ENCODE measurements around the gene FBLN1. TPM values are rescaled to one million over a fixed set of nuclear protein-coding genes. Genes with fewer than 3 reads are reported as not detected.
A peak's percentile ranks its signal among the peaks of the same experiment; 100 is the strongest.
"Not testable (repeated sequence)": the region's sequence is repeated elsewhere in the genome, so short reads cannot be mapped to it uniquely, and the experiment has no call there.

The FBLN1 gene
- total RNA-seq, 1 experiment from 2014 or later, result 158 TPM

DNA sequence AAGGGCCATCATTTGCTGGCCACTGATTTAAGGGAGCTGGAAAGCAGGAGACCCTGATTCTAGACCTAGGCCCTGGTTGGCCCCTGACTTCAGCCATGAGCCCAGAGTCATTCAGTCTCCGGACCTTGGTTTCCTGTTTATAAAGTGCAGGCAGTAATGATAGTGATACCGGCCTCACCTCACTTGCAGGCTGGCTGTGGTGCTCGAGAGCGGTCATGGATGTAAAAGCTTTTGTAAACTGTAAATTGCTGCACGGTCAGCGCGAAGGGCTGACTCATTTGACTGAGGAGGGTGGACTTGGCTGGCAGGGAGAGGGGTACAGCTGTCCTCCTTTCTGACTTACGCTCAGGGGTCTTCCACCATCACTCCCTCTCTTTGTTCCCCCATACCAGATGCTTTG lies 37.4 kb downstream of the FBLN1 start:
- CTCF ChIA-PET, result no interaction called here
- H3K27ac ChIP-seq, result no peak overlapping the region
- H3K27me3 ChIP-seq (ENCODE audit: insufficient read depth, low read depth), result no peaks in the 10 kb centered on the region
- H3K4me3 ChIP-seq, result no peak overlapping the region
- no peak overlapping the region for H2AFZ ChIP-seq
- peaks cover 28% of the 10 kb centered on the region for H3K36me3 ChIP-seq (ENCODE audit: low read depth)
- H4K20me1 ChIP-seq (ENCODE audit: insufficient read depth), result no peaks in the 10 kb centered on the region
- TF ChIP-seq, protein P1, sequence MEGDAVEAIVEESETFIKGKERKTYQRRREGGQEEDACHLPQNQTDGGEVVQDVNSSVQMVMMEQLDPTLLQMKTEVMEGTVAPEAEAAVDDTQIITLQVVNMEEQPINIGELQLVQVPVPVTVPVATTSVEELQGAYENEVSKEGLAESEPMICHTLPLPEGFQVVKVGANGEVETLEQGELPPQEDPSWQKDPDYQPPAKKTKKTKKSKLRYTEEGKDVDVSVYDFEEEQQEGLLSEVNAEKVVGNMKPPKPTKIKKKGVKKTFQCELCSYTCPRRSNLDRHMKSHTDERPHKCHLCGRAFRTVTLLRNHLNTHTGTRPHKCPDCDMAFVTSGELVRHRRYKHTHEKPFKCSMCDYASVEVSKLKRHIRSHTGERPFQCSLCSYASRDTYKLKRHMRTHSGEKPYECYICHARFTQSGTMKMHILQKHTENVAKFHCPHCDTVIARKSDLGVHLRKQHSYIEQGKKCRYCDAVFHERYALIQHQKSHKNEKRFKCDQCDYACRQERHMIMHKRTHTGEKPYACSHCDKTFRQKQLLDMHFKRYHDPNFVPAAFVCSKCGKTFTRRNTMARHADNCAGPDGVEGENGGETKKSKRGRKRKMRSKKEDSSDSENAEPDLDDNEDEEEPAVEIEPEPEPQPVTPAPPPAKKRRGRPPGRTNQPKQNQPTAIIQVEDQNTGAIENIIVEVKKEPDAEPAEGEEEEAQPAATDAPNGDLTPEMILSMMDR (conservative IDR thresholded peaks at IDR 0.05), result no peak
- no TSS peak for BruUV-seq (replicated peaks)
- H3K79me2 ChIP-seq (ENCODE audit: low read depth), result no peaks in the 10 kb centered on the region
- intact Hi-C loops (cut with micrococcal nuclease; ENCODE audit: unreplicated experiment), result no loop called here
- H3K9me3 ChIP-seq (ENCODE audit: insufficient read depth, low read depth), result no peaks in the 10 kb centered on the region
- H3K4me2 ChIP-seq, result no peak overlapping the region
- no peaks in the 10 kb centered on the region for H3K9me2 ChIP-seq (ENCODE audit: insufficient read depth)
- POLR2A ChIA-PET (ENCODE audit: unreplicated experiment), result no interaction called here
- no peak for DNase-seq
- H3K4me1 ChIP-seq (replicated peaks; ENCODE audit: insufficient read depth), result no peaks in the 10 kb centered on the region
- peaks cover 8% of the 10 kb centered on the region; the same call in 1 of the 2 replicates for H3F3A ChIP-seq (ENCODE audit: insufficient read depth, low read depth)

DNA sequence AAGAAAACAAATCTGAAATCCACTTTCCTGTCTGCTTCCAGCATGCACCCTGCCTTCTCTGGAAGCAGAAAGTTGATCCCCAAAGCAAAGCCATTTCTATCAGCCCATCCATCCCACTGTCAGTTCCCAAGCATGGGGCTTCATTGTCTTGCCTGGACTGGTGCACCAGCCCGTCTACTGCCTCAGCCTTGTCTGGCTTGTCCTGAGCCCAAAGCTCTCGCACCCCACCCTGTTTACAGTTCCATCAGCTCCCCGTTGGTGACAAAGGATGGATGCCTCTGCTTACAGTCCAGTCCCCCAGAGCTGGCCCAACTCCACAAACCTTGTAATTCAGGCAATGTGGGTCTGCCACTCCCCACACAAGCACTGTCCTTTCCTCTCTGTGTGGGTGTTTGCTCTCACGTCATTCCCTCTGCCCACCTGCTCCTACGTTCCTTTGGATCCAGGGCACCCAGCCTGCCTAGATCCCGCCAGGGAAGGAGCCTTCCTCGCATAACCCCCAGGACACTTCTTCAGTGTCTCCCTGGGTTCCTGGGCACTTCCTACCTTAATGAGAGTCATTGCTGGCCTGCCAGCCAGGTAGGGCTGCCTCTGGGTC lies 38.8 kb downstream of the FBLN1 start:
- H3K9me2 ChIP-seq (ENCODE audit: insufficient read depth), result no peaks in the 10 kb centered on the region
- TF ChIP-seq EZH2 (IDR thresholded peaks at IDR 0.05; ENCODE audit: low read depth), result no peak
- TF ChIP-seq, protein P1 (conservative IDR thresholded peaks at IDR 0.05), result no peak
- H3K79me2 ChIP-seq (ENCODE audit: low read depth), result no peaks in the 10 kb centered on the region
- no TSS peak for BruUV-seq (replicated peaks)
- DNase-seq, result no peak
- no peaks in the 10 kb centered on the region for H4K20me1 ChIP-seq (ENCODE audit: insufficient read depth)
- ChIA-PET POLR2A (ENCODE audit: unreplicated experiment) (no interaction called here), CTCF (no interaction called here)
- no peaks in the 10 kb centered on the region for H3K9me3 ChIP-seq (ENCODE audit: insufficient read depth, low read depth)
- H2AFZ ChIP-seq, result no peak overlapping the region
- H3K27me3 ChIP-seq (ENCODE audit: insufficient read depth, low read depth), result no peaks in the 10 kb centered on the region
- no peaks in the 10 kb centered on the region for H3K4me1 ChIP-seq (replicated peaks; ENCODE audit: insufficient read depth)
- H3K4me2 ChIP-seq, result no peak overlapping the region
- intact Hi-C loops (cut with micrococcal nuclease; ENCODE audit: unreplicated experiment), result no loop called here
- peaks cover 12% of the 10 kb centered on the region; the same call in 1 of the 2 replicates for H3F3A ChIP-seq (ENCODE audit: insufficient read depth, low read depth)
- peaks cover 21% of the 10 kb centered on the region for H3K36me3 ChIP-seq (ENCODE audit: low read depth)
- no peak overlapping the region for H3K27ac ChIP-seq
- H3K4me3 ChIP-seq, result no peak overlapping the region

DNA sequence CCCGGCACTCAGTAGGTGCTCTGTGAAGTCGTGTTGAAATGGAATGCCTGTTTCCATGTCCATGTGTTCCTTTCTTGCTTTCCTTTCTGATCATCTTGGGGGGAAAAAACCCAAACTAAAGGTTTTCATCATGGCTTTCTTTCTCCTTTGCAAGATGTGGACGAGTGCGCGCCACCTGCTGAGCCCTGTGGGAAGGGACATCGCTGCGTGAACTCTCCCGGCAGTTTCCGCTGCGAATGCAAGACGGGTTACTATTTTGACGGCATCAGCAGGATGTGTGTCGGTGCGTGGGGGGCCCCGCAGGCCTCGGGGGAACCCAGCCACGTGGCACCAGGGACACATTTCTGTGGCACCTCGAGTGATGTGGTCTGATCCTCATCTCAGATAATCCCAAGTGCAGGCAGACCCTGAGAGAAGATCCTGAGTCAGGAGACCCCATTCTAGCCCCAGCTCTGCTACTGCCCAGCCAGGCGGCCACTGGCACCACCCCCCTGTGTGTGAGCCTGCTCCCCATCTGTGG lies 39.4 kb downstream of the FBLN1 start:
- Histone ChIP-seq H3K27ac (no peak overlapping the region), H3K4me1 (replicated peaks; ENCODE audit: insufficient read depth) (no peaks in the 10 kb centered on the region), H3K9me3 (ENCODE audit: insufficient read depth, low read depth) (no peaks in the 10 kb centered on the region), H2AFZ (no peak overlapping the region), H3K36me3 (ENCODE audit: low read depth) (peaks cover 21% of the 10 kb centered on the region), H3K27me3 (ENCODE audit: insufficient read depth, low read depth) (no peaks in the 10 kb centered on the region), H3K4me3 (no peak overlapping the region), H3K9me2 (ENCODE audit: insufficient read depth) (no peaks in the 10 kb centered on the region), H3F3A (ENCODE audit: insufficient read depth, low read depth) (peaks cover 12% of the 10 kb centered on the region; the same call in 1 of the 2 replicates), H3K4me2 (no peak overlapping the region), H3K79me2 (ENCODE audit: low read depth) (no peaks in the 10 kb centered on the region), H4K20me1 (ENCODE audit: insufficient read depth) (no peaks in the 10 kb centered on the region)
- no peak for TF ChIP-seq EZH2 (IDR thresholded peaks at IDR 0.05; ENCODE audit: low read depth)
- TF ChIP-seq, protein P1 (conservative IDR thresholded peaks at IDR 0.05), result no peak
- intact Hi-C loops (cut with micrococcal nuclease; ENCODE audit: unreplicated experiment), result no loop called here
- POLR2A ChIA-PET (ENCODE audit: unreplicated experiment), result no interaction called here
- no TSS peak for BruUV-seq (replicated peaks)
- no peak for DNase-seq
- CTCF ChIA-PET, result no interaction called here

DNA sequence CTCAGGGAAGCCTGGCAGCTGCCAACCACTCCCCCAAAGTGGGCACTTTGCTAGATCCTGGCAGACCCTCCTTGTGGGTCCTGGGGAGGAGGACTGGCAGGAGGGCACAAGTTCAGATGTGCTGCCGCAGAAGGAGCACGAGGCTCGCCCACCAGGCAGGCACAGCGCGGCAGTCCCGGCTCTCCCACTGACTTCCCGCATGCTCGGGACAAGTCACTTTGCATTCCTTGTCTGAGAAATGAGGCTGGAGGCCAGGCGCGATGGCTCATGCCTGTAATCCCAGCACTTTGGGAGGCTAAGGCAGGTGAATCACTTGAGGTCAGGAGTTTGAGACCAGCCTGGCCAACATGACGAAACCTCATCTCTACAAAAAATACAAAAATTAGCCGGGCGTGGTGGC lies 40.1 kb downstream of the FBLN1 start:
- H3K9me3 ChIP-seq (ENCODE audit: insufficient read depth, low read depth); H4K20me1 ChIP-seq (ENCODE audit: insufficient read depth); H3K9me2 ChIP-seq (ENCODE audit: insufficient read depth); H2AFZ ChIP-seq; CTCF ChIA-PET; H3K4me1 ChIP-seq (replicated peaks; ENCODE audit: insufficient read depth); H3K27ac ChIP-seq; H3K27me3 ChIP-seq (ENCODE audit: insufficient read depth, low read depth); intact Hi-C loops (cut with micrococcal nuclease; ENCODE audit: unreplicated experiment); BruUV-seq (replicated peaks); H3K79me2 ChIP-seq (ENCODE audit: low read depth); H3K4me3 ChIP-seq; H3K4me2 ChIP-seq: not testable (repeated sequence)
- peaks cover 22% of the 10 kb centered on the region for H3K36me3 ChIP-seq (ENCODE audit: low read depth)
- DNase-seq, result peak in 1 of 2 experiments; percentile 29
- POLR2A ChIA-PET (ENCODE audit: unreplicated experiment), result interaction anchor here (0.6 kb wide), 1 partner anchor 528 kb away, joined by 5 read pairs; no protein-coding TSS in a partner anchor
- H3F3A ChIP-seq (ENCODE audit: insufficient read depth, low read depth), result peaks cover 19% of the 10 kb centered on the region; the same call in 1 of the 2 replicates

All from PC-9 (cell line).